Islet of Langerhans (tissue), 1 donor: ENCODE results near the gene NPC1.
"Not testable (repeated sequence)": the region's sequence is repeated elsewhere in the genome, so short reads cannot be mapped to it uniquely, and the experiment has no call there.

Experiments
- FAIRE-seq: peaks from one replicate; lab custom pipeline; 2011; peaks lifted over from hg19 to GRCh38; lab: Jason Lieb, UNC

NPC1 gene

GRCh38 chr18:23586249-23587196, at the start of gene NPC1:
TSS of gene NPC1 (minus strand) at chr18:23586506. CDS start at chr18:23586343, 163 bp downstream.
- FAIRE-seq, result no peak

GRCh38 chr18:23636071-23636399, 49.7 kb upstream of the NPC1 start:
- FAIRE-seq, result no peak

- FAIRE-seq, result no peak
These were observed 49.2 kb upstream of the NPC1 start for GRCh38 chr18:23635283-23636070.

- no peak for FAIRE-seq
These were observed 48.4 kb upstream of the NPC1 start for GRCh38 chr18:23634692-23635091.

GRCh38 chr18:23632615-23633014, 46.3 kb upstream of the NPC1 start:
- FAIRE-seq, result no peak

GRCh38 chr18:23631746-23632145, 45.4 kb upstream of the NPC1 start:
- no peak for FAIRE-seq

- FAIRE-seq, result no peak
These were observed 45.0 kb upstream of the NPC1 start for GRCh38 chr18:23631312-23631711.

- no peak for FAIRE-seq
These were observed 43.2 kb upstream of the NPC1 start for GRCh38 chr18:23629444-23629946.

GRCh38 chr18:23627970-23628369, 41.7 kb upstream of the NPC1 start:
- FAIRE-seq, result no peak

- no peak for FAIRE-seq
These were observed 41.0 kb upstream of the NPC1 start for GRCh38 chr18:23627321-23627720.

- no peak for FAIRE-seq
These were observed 40.4 kb upstream of the NPC1 start for GRCh38 chr18:23626451-23627279.

- FAIRE-seq, result no peak
These were observed 36.7 kb upstream of the NPC1 start for GRCh38 chr18:23623040-23623439.

GRCh38 chr18:23619388-23619881, 33.1 kb upstream of the NPC1 start:
- FAIRE-seq, result no peak

GRCh38 chr18:23618862-23619387, 32.6 kb upstream of the NPC1 start:
- FAIRE-seq, result no peak

GRCh38 chr18:23617412-23618014, 31.2 kb upstream of the NPC1 start:
- peak; percentile 88 for FAIRE-seq

- no peak for FAIRE-seq
These were observed 30.0 kb upstream of the NPC1 start for GRCh38 chr18:23616258-23616657.

- no peak for FAIRE-seq
These were observed 28.6 kb upstream of the NPC1 start for GRCh38 chr18:23614891-23615290.

GRCh38 chr18:23614413-23614812, 28.1 kb upstream of the NPC1 start:
- FAIRE-seq, result no peak

GRCh38 chr18:23613091-23613475, 26.8 kb upstream of the NPC1 start:
- FAIRE-seq, result not testable (repeated sequence)

GRCh38 chr18:23612434-23613090, 26.3 kb upstream of the NPC1 start:
- FAIRE-seq, result no peak
